Activated gamma-delta T cell treated with Interleukin-2 at 50 U/mL for 16 hours (primary cell): ENCODE data around the gene HSFX3.
"Not testable (repeated sequence)": the region's sequence is repeated elsewhere in the genome, so short reads cannot be mapped to it uniquely, and the experiment has no call there.

Experiments used
- DNase-seq: peaks from one replicate; pipeline ENCODE4 v3.0.0-alpha.2; 2020

The HSFX3 gene

GRCh38 chrX:149513825-149514428 lies 35.8 kb downstream of the HSFX3 start:
- no peak for DNase-seq

DNA sequence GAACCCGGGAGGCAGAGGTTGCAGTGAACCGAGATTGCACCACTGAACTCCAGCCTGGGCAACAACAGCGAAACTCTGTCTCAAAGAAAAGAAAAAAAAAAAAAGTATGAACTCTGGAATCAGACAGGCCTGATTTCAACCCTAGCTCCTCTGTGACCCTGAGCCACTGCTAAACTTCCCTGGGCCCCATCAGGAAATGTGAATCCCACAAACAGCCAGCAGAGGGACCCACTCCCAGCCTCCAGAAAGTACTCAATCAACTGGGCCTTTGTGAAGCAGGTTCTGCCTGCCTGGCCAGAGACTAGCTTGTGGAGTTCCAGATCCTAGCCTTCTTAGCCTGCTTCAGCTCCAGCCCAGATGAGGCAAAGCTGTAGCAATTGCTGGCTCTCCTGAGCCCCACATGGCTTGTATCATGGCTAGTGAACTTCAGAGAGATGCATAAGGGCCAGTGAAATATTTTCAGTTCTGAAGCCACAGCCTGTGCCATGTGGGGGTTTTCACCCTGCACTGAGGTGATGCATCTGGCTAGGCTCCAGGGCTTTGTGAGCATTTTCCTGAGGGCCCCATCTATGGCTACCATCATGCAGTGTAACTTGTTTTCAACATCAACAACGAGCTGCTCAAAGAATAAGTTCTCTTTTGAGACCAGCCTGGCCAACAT lies 37.4 kb downstream of the HSFX3 start:
- peak; percentile 54 for DNase-seq

- DNase-seq: no peak
Measured at GRCh38 chrX:149511081-149511480, 38.6 kb downstream of the HSFX3 start.

DNA sequence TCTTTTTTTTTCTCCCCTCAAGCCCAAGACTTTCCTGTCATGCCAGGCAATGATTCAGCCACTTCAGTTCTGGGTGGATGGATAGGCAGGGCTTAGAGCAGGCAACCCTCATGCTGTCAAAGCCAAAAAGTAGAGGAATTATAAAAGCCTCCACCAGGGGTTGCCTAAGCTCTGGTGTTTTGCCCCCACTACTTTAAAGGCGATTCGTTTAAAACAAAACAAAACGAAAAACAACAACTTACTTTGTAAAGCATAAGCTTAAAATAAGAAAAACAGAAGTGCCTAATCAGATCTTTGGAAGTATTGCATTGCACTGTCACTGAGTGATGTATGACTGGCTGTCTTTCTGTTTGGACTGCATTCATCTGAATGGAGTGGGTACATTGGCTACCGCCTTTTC lies 39.3 kb downstream of the HSFX3 start:
- DNase-seq: no peak

GRCh38 chrX:149508467-149508866 lies 41.3 kb downstream of the HSFX3 start:
- no peak for DNase-seq

GRCh38 chrX:149506349-149506748 lies 43.4 kb downstream of the HSFX3 start:
- DNase-seq: no peak

- no peak for DNase-seq
Measured at GRCh38 chrX:149505671-149506070, 44.1 kb downstream of the HSFX3 start.

DNA sequence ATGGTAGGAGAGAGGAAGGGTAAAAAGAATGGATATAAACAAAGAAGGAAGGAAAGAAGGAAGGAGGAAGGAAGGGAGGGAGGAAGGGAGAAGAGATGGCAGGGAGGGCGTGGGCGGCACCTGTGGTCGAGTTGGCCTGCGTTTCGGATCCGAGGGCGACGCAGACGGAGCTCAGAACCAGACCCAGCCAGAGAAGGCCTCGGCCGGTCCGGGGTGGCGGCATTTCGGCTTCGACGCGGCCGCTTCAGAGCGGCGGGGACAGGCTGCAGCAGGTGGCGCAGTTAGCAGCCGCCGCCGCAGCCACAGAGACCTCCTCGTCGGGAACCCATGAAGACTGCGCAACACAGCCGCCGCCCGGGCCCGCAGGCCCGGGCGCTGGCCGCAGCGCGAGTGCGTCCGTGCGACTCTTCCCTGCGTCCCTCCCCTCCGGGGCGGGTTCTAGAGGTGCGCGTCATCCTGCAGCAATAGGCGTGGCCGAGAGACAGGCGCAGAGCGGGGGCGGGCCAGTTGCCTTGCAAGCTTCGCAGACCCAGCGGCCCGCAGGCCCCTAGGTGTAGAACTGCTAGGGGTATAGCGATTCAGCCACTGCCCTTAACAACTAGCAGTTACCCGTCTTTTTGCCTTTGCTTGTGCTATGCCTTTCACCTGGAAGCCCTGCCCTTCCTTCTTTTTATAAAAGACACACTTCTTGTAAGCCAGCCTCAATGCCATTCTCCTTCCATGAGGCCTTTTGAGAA lies 44.6 kb downstream of the HSFX3 start, which contains the start of gene IDS:
IDS (minus strand) TSS at position 392 of the 737 bp plus-strand sequence; CDS start at position 223, 169 bp downstream.
- peak; percentile 78 for DNase-seq

- peak; percentile 52 for DNase-seq
Measured at GRCh38 chrX:149504226-149504914, 45.4 kb downstream of the HSFX3 start.

- DNase-seq: peak; percentile 53
Measured at GRCh38 chrX:149503446-149503845, 46.3 kb downstream of the HSFX3 start.

GRCh38 chrX:149502923-149503322 lies 46.8 kb downstream of the HSFX3 start:
- DNase-seq: not testable (repeated sequence)

- DNase-seq: no peak
Measured at GRCh38 chrX:149499766-149500165, 50.0 kb downstream of the HSFX3 start.

- no peak for DNase-seq
Measured at GRCh38 chrX:149498767-149499166, 51.0 kb downstream of the HSFX3 start.
